8988T (cell line): ENCODE data around the gene DNAJB6.

Experiments used
- DNase-seq: peaks from one replicate; pipeline ENCODE4 v3.0.0; 2011

Gene DNAJB6

GRCh38 chr7:157397731-157398691 is 61.2 kb downstream of the DNAJB6 start:
- no peak for DNase-seq

GRCh38 chr7:157399086-157399687 is 62.4 kb downstream of the DNAJB6 start:
- no peak for DNase-seq

- DNase-seq, result no peak
These were observed 63.5 kb downstream of the DNAJB6 start for GRCh38 chr7:157400171-157400860.

GRCh38 chr7:157401567-157402387 is 65.0 kb downstream of the DNAJB6 start:
- DNase-seq, result no peak

GRCh38 chr7:157402388-157402703 is 65.5 kb downstream of the DNAJB6 start:
- no peak for DNase-seq

GRCh38 chr7:157402911-157403534 is 66.2 kb downstream of the DNAJB6 start:
- no peak for DNase-seq

- no peak for DNase-seq
These were observed 67.0 kb downstream of the DNAJB6 start for GRCh38 chr7:157403646-157404401.

- no peak for DNase-seq
These were observed 68.2 kb downstream of the DNAJB6 start for GRCh38 chr7:157404845-157405481.

- DNase-seq, result no peak
These were observed 68.7 kb downstream of the DNAJB6 start for GRCh38 chr7:157405501-157405900.

GRCh38 chr7:157405914-157406810 is 69.4 kb downstream of the DNAJB6 start:
- peak; percentile 63 for DNase-seq

- no peak for DNase-seq
These were observed 70.2 kb downstream of the DNAJB6 start for GRCh38 chr7:157406971-157407370.

- no peak for DNase-seq
These were observed 70.9 kb downstream of the DNAJB6 start for GRCh38 chr7:157407512-157408257.

GRCh38 chr7:157408258-157409101 is 71.7 kb downstream of the DNAJB6 start:
- DNase-seq, result no peak

GRCh38 chr7:157409149-157409752 is 72.4 kb downstream of the DNAJB6 start:
- no peak for DNase-seq

- DNase-seq, result no peak
These were observed 73.2 kb downstream of the DNAJB6 start for GRCh38 chr7:157409753-157410727.

GRCh38 chr7:157410831-157411556 is 74.2 kb downstream of the DNAJB6 start:
- DNase-seq, result no peak
